GM19025 (cell line): ENCODE results near the gene ZDHHC20.

Experiments used
- ATAC-seq: cut with Tn5 transposase; IDR thresholded peaks from one replicate; pipeline ENCODE4 v1.9.1; 2021; ENCODE audit warnings: mild to moderate bottlenecking, low read depth, moderate library complexity; ENCODE audit not compliant: unreplicated experiment

Gene ZDHHC20

GRCh38 chr13:21458813-21459701, at the start of gene ZDHHC20:
TSS of gene ZDHHC20 (minus strand) at chr13:21459303. CDS start at chr13:21459171, 132 bp downstream.
- ATAC-seq = peak; percentile 89

GRCh38 chr13:21504379-21504778, 45.3 kb upstream of the ZDHHC20 start:
- no peak for ATAC-seq

GRCh38 chr13:21501686-21502085, 42.6 kb upstream of the ZDHHC20 start:
- no peak for ATAC-seq

- no peak for ATAC-seq
These were observed 27.2 kb upstream of the ZDHHC20 start for GRCh38 chr13:21486322-21486721.

- no peak for ATAC-seq
These were observed 24.6 kb upstream of the ZDHHC20 start for GRCh38 chr13:21483748-21484147.

GRCh38 chr13:21481359-21481758, 22.3 kb upstream of the ZDHHC20 start:
- no peak for ATAC-seq

GRCh38 chr13:21478881-21479808, 20.0 kb upstream of the ZDHHC20 start:
- ATAC-seq = no peak

GRCh38 chr13:21476893-21477472, 17.9 kb upstream of the ZDHHC20 start:
- peak; percentile 71 for ATAC-seq

GRCh38 chr13:21475115-21475514, 16.0 kb upstream of the ZDHHC20 start:
- ATAC-seq = no peak

- no peak for ATAC-seq
These were observed 11.7 kb upstream of the ZDHHC20 start for GRCh38 chr13:21470785-21471184.

- no peak for ATAC-seq
These were observed 7.4 kb upstream of the ZDHHC20 start for GRCh38 chr13:21466527-21466926.

GRCh38 chr13:21465710-21466160, 6.6 kb upstream of the ZDHHC20 start:
- no peak for ATAC-seq

GRCh38 chr13:21463424-21463823, 4.3 kb upstream of the ZDHHC20 start:
- no peak for ATAC-seq

- no peak for ATAC-seq
These were observed 2.0 kb upstream of the ZDHHC20 start for GRCh38 chr13:21461131-21461530.

- peak; percentile 19 for ATAC-seq
These were observed 671 bp downstream of the ZDHHC20 start for GRCh38 chr13:21458451-21458812.

- no peak for ATAC-seq
These were observed 5.6 kb downstream of the ZDHHC20 start for GRCh38 chr13:21453387-21454081.

GRCh38 chr13:21450936-21451335, 8.2 kb downstream of the ZDHHC20 start:
- ATAC-seq = no peak

GRCh38 chr13:21446656-21447055, 12.4 kb downstream of the ZDHHC20 start:
- ATAC-seq = no peak

- no peak for ATAC-seq
These were observed 13.3 kb downstream of the ZDHHC20 start for GRCh38 chr13:21445759-21446158.

GRCh38 chr13:21443171-21443570, 15.9 kb downstream of the ZDHHC20 start:
- ATAC-seq = no peak
